NCI-H82 treated with DMSO at 0.1 percent for 48 hours (cell line): ENCODE measurements around the gene UBE2L3.
"Not testable (repeated sequence)": the region's sequence is repeated elsewhere in the genome, so short reads cannot be mapped to it uniquely, and the experiment has no call there.

Experiments
- DNase-seq: peaks from one replicate; lab custom pipeline; 2025; ENCODE audit not compliant: unreplicated experiment; lab: John Stamatoyannopoulos, UW

UBE2L3 gene

GRCh38 chr22:21626073-21626734, 58.7 kb downstream of the UBE2L3 start:
- DNase-seq: no peak

GRCh38 chr22:21626735-21627469, 59.4 kb downstream of the UBE2L3 start:
- no peak for DNase-seq

GRCh38 chr22:21628386-21629254, 61.1 kb downstream of the UBE2L3 start:
- no peak for DNase-seq

- DNase-seq: peak; percentile 72
These were observed 62.0 kb downstream of the UBE2L3 start, which contains the start of gene YDJC for GRCh38 chr22:21629255-21630149. TSS of gene YDJC (minus strand) at chr22:21630022. CDS start at chr22:21630014, 8 bp downstream.

GRCh38 chr22:21631025-21631424, 63.5 kb downstream of the UBE2L3 start:
- DNase-seq: no peak

GRCh38 chr22:21632237-21632895, 64.9 kb downstream of the UBE2L3 start, which contains the start of gene CCDC116:
TSS of gene CCDC116 (plus strand) at chr22:21632760. CDS start at chr22:21633182, 422 bp downstream.
- DNase-seq: no peak

- DNase-seq: no peak
These were observed 65.4 kb downstream of the UBE2L3 start for GRCh38 chr22:21632931-21633330.

- no peak for DNase-seq
These were observed 66.0 kb downstream of the UBE2L3 start for GRCh38 chr22:21633481-21633880.

- DNase-seq: no peak
These were observed 66.6 kb downstream of the UBE2L3 start for GRCh38 chr22:21634081-21634480.

GRCh38 chr22:21634844-21635243, 67.3 kb downstream of the UBE2L3 start:
- DNase-seq: no peak

- DNase-seq: no peak
These were observed 68.4 kb downstream of the UBE2L3 start for GRCh38 chr22:21635771-21636510.

GRCh38 chr22:21636629-21637218, 69.2 kb downstream of the UBE2L3 start:
- DNase-seq: no peak

GRCh38 chr22:21637450-21637849, 69.9 kb downstream of the UBE2L3 start:
- DNase-seq: not testable (repeated sequence)

GRCh38 chr22:21639359-21639758, 71.8 kb downstream of the UBE2L3 start:
- DNase-seq: no peak

- no peak for DNase-seq
These were observed 73.3 kb downstream of the UBE2L3 start for GRCh38 chr22:21640810-21641209.

- no peak for DNase-seq
These were observed 73.9 kb downstream of the UBE2L3 start for GRCh38 chr22:21641417-21641788.

GRCh38 chr22:21641789-21642583, 74.5 kb downstream of the UBE2L3 start, which contains the start of gene SDF2L1:
TSS of gene SDF2L1 (plus strand) at chr22:21642302. CDS start at chr22:21642337, 35 bp downstream.
- DNase-seq: peak; percentile 91
